Right lobe of liver (tissue), 6 donors: ENCODE data around the gene TBX4. TPM values are rescaled to one million over a fixed set of nuclear protein-coding genes. Genes with fewer than 3 reads are reported as not detected.

ENCODE experiments used
- ATAC-seq, 4 donors: fragments of 200-7000 bp; cut with Tn5 transposase; one replicate each; pipeline ENCODE4 v1.9.1; 2020; ENCODE audit warnings: mild to moderate bottlenecking in 4 of 4, moderate library complexity in 4 of 4
- DNase-seq, 3 donors: peaks; one replicate each; pipeline ENCODE4 v3.0.0-alpha.2; 2020
- H3K27ac ChIP-seq, 3 donors: fragments of 200-600 bp; one replicate each; pipeline ENCODE4 v1.8.0; 2022
- H3K27me3 ChIP-seq, 2 donors: fragments of 200-600 bp; one replicate each; pipeline ENCODE4 v1.8.0; 2022
- H3K36me3 ChIP-seq, 4 donors: fragments of 200-600 bp; sonication (generic) in 1 of 4; one replicate each; pipeline versions ENCODE4 v1.5.1 to v1.8.0; 2017 to 2022; ENCODE audit warnings: control low read depth in 1 of 4
- H3K4me1 ChIP-seq, 4 donors: fragments of 200-600 bp; sonication (generic) in 1 of 4; one replicate each; pipeline versions ENCODE4 v1.5.1 to v1.8.0; 2017 to 2022; ENCODE audit warnings: control low read depth in 1 of 4
- H3K4me3 ChIP-seq, 3 donors: fragments of 200-600 bp; one replicate each; pipeline ENCODE4 v1.8.0; 2022
- H3K9me3 ChIP-seq, 4 donors: fragments of 200-600 bp; sonication (generic) in 1 of 4; one replicate each; pipeline versions ENCODE4 v1.5.1 to v1.8.0; 2017 to 2022; ENCODE audit warnings: control low read depth in 1 of 4
- CTCF ChIP-seq, 4 donors: fragments of 200-600 bp in 3 of 4; fragments of 450-650 bp in 1 of 4; IDR thresholded peaks; one replicate each; pipeline versions ENCODE4 v1.5.1 to v1.8.0; 2016 to 2022; ENCODE audit warnings: antibody characterized with exemption in 4 of 4, mild to moderate bottlenecking in 2 of 4
- POLR2A ChIP-seq: fragments of 450-650 bp; IDR thresholded peaks from one replicate; pipeline ENCODE4 v1.6.1; 2017; ENCODE audit warnings: antibody characterized with exemption, mild to moderate bottlenecking
- WGBS: methylation state at CpG from one replicate; pipeline ENCODE4 v1.1.6; 2018; ENCODE audit warnings: low coverage, low lambda C conversion rate; ENCODE audit not compliant: insufficient coverage; ENCODE audit errors: missing lambda C conversion rate; 5-methylcytosine and 5-hydroxymethylcytosine counted together
- intact Hi-C, 2 donors: fragments of 100-400 bp; cut with DNase I; formaldehyde crosslinking; loops; one replicate each; pipeline versions ENCODE4 v1.11.2 to v1.14.1; 2022
- total RNA-seq, 6 experiments: library from RNA; depleted of rRNA in 2 of 6; stranded (reverse); fragments of >200 nt in 2 of 6; fragmentation: NEBNext Ultra II Directional in 3 of 6; extraction: Animal tissue kit (Norgen Biotek cat#: 25700) in 3 of 6; gene quantifications; one replicate each; pipeline versions ENCODE4 v1.1.0 to v1.2.4, GENCODE V29; 2016 to 2023
- donor health status: DM: no; HTN: yes; CAD: no.
- donor health status: DM: no; HTN: no; CAD: no.
- donor health status: DM: no; HTN: no; CAD: no.
- donor health status: DM: no; HTN: yes; CAD: no.
- donor health status: DM: no; HTN: yes; CAD: no.

Gene TBX4
- total RNA-seq, 6 experiments from 2014 or later = not detected

GRCh38 chr17:61404913-61405685 lies 47.1 kb upstream of the TBX4 start:
- Histone ChIP-seq H3K9me3 (no peaks in the 10 kb centered on the region), H3K27ac (peak overlapping the region; percentile 18 to 38 (median 31)), H3K36me3 (no peaks in the 10 kb centered on the region), H3K4me3 (no peak overlapping the region), H3K4me1 (peaks cover 0 to 18% (median 2%) of the 10 kb centered on the region in 4 donors), H3K27me3 (peaks cover 0 to 44% of the 10 kb centered on the region in 2 donors)
- intact Hi-C loops = loop anchor here in 1 of 2 donors (10.0 kb wide), 1 partner anchor 680 kb away; no protein-coding TSS in a partner anchor
- ATAC-seq (no peak), DNase-seq (peak in 1 of 3 donors; percentile 46)
- no peak for TF ChIP-seq POLR2A
- TF ChIP-seq CTCF (IDR thresholded peaks at IDR 0.05) = no peak
- WGBS = 7% methylated on average over 3 of the region's 71 CpGs

GRCh38 chr17:61405686-61406536 lies 46.3 kb upstream of the TBX4 start:
- TF ChIP-seq CTCF (IDR thresholded peaks at IDR 0.05) = no peak
- no peak for TF ChIP-seq POLR2A
- WGBS = 59% methylated on average over 9 of the region's 37 CpGs
- ATAC-seq (no peak), DNase-seq (peak in 1 of 3 donors; percentile 52)
- intact Hi-C loops = loop anchor here in 1 of 2 donors (10.0 kb wide), 1 partner anchor 681 kb away; no protein-coding TSS in a partner anchor
- Histone ChIP-seq H3K4me1 (peaks cover 0 to 13% (median under 1%) of the 10 kb centered on the region in 4 donors), H3K27me3 (peaks cover 0 to 38% of the 10 kb centered on the region in 2 donors), H3K4me3 (no peak overlapping the region), H3K9me3 (no peaks in the 10 kb centered on the region), H3K36me3 (no peaks in the 10 kb centered on the region), H3K27ac (peak overlapping the region in 2 of 3 donors; percentile 18 to 38)

GRCh38 chr17:61406537-61406845 lies 45.7 kb upstream of the TBX4 start:
- Histone ChIP-seq H3K9me3 (no peaks in the 10 kb centered on the region), H3K27me3 (peaks cover 0 to 33% of the 10 kb centered on the region in 2 donors), H3K27ac (peak overlapping the region in 1 of 3 donors; percentile 18), H3K36me3 (no peaks in the 10 kb centered on the region), H3K4me3 (no peak overlapping the region), H3K4me1 (peaks cover 0 to 17% (median 0%) of the 10 kb centered on the region in 4 donors)
- TF ChIP-seq CTCF (IDR thresholded peaks at IDR 0.05) = no peak
- no peak for TF ChIP-seq POLR2A
- DNase-seq (no peak), ATAC-seq (no peak)
- intact Hi-C loops = loop anchor here in 1 of 2 donors (10.0 kb wide), 1 partner anchor 682 kb away; no protein-coding TSS in a partner anchor
- WGBS = 40% methylated on average over 1 of the region's 1 CpG

GRCh38 chr17:61406971-61407911 lies 45.0 kb upstream of the TBX4 start:
- WGBS = 40% methylated on average over 2 of the region's 8 CpGs
- Histone ChIP-seq H3K27me3 (peaks cover 0 to 28% of the 10 kb centered on the region in 2 donors), H3K4me1 (peaks cover 0 to 23% (median 0%) of the 10 kb centered on the region in 4 donors), H3K27ac (no peak overlapping the region), H3K36me3 (no peaks in the 10 kb centered on the region), H3K4me3 (no peak overlapping the region), H3K9me3 (no peaks in the 10 kb centered on the region)
- ATAC-seq = no peak
- TF ChIP-seq POLR2A = no peak
- no peak for TF ChIP-seq CTCF (IDR thresholded peaks at IDR 0.05)
- intact Hi-C loops = loop anchor here in 1 of 2 donors (10.0 kb wide), 1 partner anchor 682 kb away; no protein-coding TSS in a partner anchor
- DNase-seq = peak in 1 of 3 donors; percentile 31
